ENCODE data around the gene PSMA8. TPM values are rescaled to one million over a fixed set of nuclear protein-coding genes. Genes with fewer than 3 reads are reported as not detected.

Gene PSMA8
- total RNA-seq, 2 experiments from 2014 or later, result 0.19 TPM; not detected in 1

- POLR2A ChIA-PET, result interaction anchor here (0.6 to 5.1 kb wide), 14 partner anchors 9 to 132 kb away, joined by 3 to 26 read pairs (median 4); partner anchors contain the start of gene TAF4B
- peak overlapping the region; percentile 96 for H2AFZ ChIP-seq (ENCODE audit: low read length)
- H3K36me3 ChIP-seq (ENCODE audit: insufficient read depth, low read length), result no peaks in the 10 kb centered on the region
- H3K79me2 ChIP-seq (ENCODE audit: insufficient read depth, low read depth, low read length), result no peaks in the 10 kb centered on the region
- H3K4me2 ChIP-seq (ENCODE audit: low read length), result peak overlapping the region; percentile 86
- H4K20me1 ChIP-seq (ENCODE audit: insufficient read depth, low read length), result no peaks in the 10 kb centered on the region
- H3K27ac ChIP-seq (ENCODE audit: low read depth, low read length, poor library complexity, severe bottlenecking), result peak overlapping the region; percentile 93
- CTCF ChIA-PET (ENCODE audit: unreplicated experiment), result interaction anchor here (0.9 kb wide), 1 partner anchor 21 kb away, joined by 3 read pairs; no protein-coding TSS in a partner anchor
- DNase-seq (ENCODE audit: low spot score), result peak; percentile 83
- no peak for TF ChIP-seq CTCF (conservative IDR thresholded peaks at IDR 0.05; ENCODE audit: low read length)
- no peak for TF ChIP-seq EZH2phosphoT487 (IDR thresholded peaks at IDR 0.05; ENCODE audit: borderline replicate concordance, low read depth, low read length)
- H3K9me3 ChIP-seq (ENCODE audit: low read length), result peaks cover 6% of the 10 kb centered on the region; the same call in 1 of the 2 replicates
- TSS peak; percentile 96 for BruUV-seq (replicated peaks)
- H3K9me2 ChIP-seq (ENCODE audit: insufficient read depth, low read length), result no peaks in the 10 kb centered on the region
- intact Hi-C loops (cut with micrococcal nuclease; ENCODE audit: unreplicated experiment), result loop anchor here (2.0 kb wide), 1 partner anchor 25 kb away; no protein-coding TSS in a partner anchor
- H3K4me3 ChIP-seq (ENCODE audit: low read depth, low read length, poor library complexity, severe bottlenecking), result peak overlapping the region; percentile 66
- H3K4me1 ChIP-seq (ENCODE audit: insufficient read depth, low read length, poor library complexity, severe bottlenecking), result peaks cover 45% of the 10 kb centered on the region
Measured at GRCh38 chr18:26215247-26215970, 81.7 kb downstream of the PSMA8 start.

GRCh38 chr18:26225022-26225693 is 91.5 kb downstream of the PSMA8 start:
- H3K79me2 ChIP-seq (ENCODE audit: insufficient read depth, low read depth, low read length), result peaks cover 37% of the 10 kb centered on the region

More at GRCh38 chr18:26225022-26225693, 91.5 kb downstream of the PSMA8 start:
- Histone ChIP-seq H3K9me3 (ENCODE audit: low read length) (no peaks in the 10 kb centered on the region), H3K36me3 (ENCODE audit: insufficient read depth, low read length) (peaks cover 10% of the 10 kb centered on the region), H3K4me2 (ENCODE audit: low read length) (peak overlapping the region; percentile 91), H3K9me2 (ENCODE audit: insufficient read depth, low read length) (no peaks in the 10 kb centered on the region), H4K20me1 (ENCODE audit: insufficient read depth, low read length) (peaks cover 16% of the 10 kb centered on the region; the same call in 1 of the 2 replicates), H3K4me3 (ENCODE audit: low read depth, low read length, poor library complexity, severe bottlenecking) (peak overlapping the region; percentile 80), H3K4me1 (ENCODE audit: insufficient read depth, low read length, poor library complexity, severe bottlenecking) (peaks cover 31% of the 10 kb centered on the region), H2AFZ (ENCODE audit: low read length) (peak overlapping the region; percentile 90; the same call in 1 of the 2 replicates), H3K27ac (ENCODE audit: low read depth, low read length, poor library complexity, severe bottlenecking) (no peak overlapping the region)
- POLR2A ChIA-PET, result interaction anchor here (0.9 to 4.1 kb wide), 5 partner anchors 9 to 136 kb away, joined by 3 to 26 read pairs (median 4); no protein-coding TSS in a partner anchor
- intact Hi-C loops (cut with micrococcal nuclease; ENCODE audit: unreplicated experiment), result no loop called here
- no peak for DNase-seq (ENCODE audit: low spot score)
- no TSS peak for BruUV-seq (replicated peaks)
- TF ChIP-seq CTCF (conservative IDR thresholded peaks at IDR 0.05; ENCODE audit: low read length) (no peak), EZH2phosphoT487 (IDR thresholded peaks at IDR 0.05; ENCODE audit: borderline replicate concordance, low read depth, low read length) (no peak)
- CTCF ChIA-PET (ENCODE audit: unreplicated experiment), result no interaction called here

Data from OCI-LY7 (cell line).